Colon (tissue), 2 donors: Measurements from ENCODE around the gene ANLN.
"Not testable (repeated sequence)": the region's sequence is repeated elsewhere in the genome, so short reads cannot be mapped to it uniquely, and the experiment has no call there.

Experiments
- FAIRE-seq: peaks from 2 replicates; lab custom pipeline; 2012; peaks lifted over from hg19 to GRCh38; lab: Jason Lieb, UNC
- donor health status: control.
- donor health status: control.

The ANLN gene

GRCh38 chr7:36389371-36390198 is at the start of gene ANLN:
Gene ANLN (plus strand): TSS chr7:36389862. CDS start chr7:36390027, 165 bp downstream.
- FAIRE-seq = no peak

GRCh38 chr7:36343548-36343947 is 46.1 kb upstream of the ANLN start:
- FAIRE-seq = no peak

GRCh38 chr7:36344622-36345021 is 45.0 kb upstream of the ANLN start:
- no peak for FAIRE-seq

GRCh38 chr7:36346260-36346831 is 43.3 kb upstream of the ANLN start:
- no peak for FAIRE-seq

GRCh38 chr7:36348256-36348655 is 41.4 kb upstream of the ANLN start:
- no peak for FAIRE-seq

GRCh38 chr7:36348771-36349170 is 40.9 kb upstream of the ANLN start:
- no peak for FAIRE-seq

GRCh38 chr7:36349626-36350025 is 40.0 kb upstream of the ANLN start:
- no peak for FAIRE-seq

- no peak for FAIRE-seq
Measured at GRCh38 chr7:36355490-36355889, 34.2 kb upstream of the ANLN start.

- FAIRE-seq = no peak
Measured at GRCh38 chr7:36357054-36357453, 32.6 kb upstream of the ANLN start.

- no peak for FAIRE-seq
Measured at GRCh38 chr7:36358589-36358988, 31.1 kb upstream of the ANLN start.

- no peak for FAIRE-seq
Measured at GRCh38 chr7:36360244-36360643, 29.4 kb upstream of the ANLN start.

- FAIRE-seq = no peak
Measured at GRCh38 chr7:36361227-36361626, 28.4 kb upstream of the ANLN start.

GRCh38 chr7:36363515-36363914 is 26.1 kb upstream of the ANLN start:
- FAIRE-seq = no peak

- no peak for FAIRE-seq
Measured at GRCh38 chr7:36366005-36366717, 23.5 kb upstream of the ANLN start.

GRCh38 chr7:36366718-36367560 is 22.7 kb upstream of the ANLN start:
- FAIRE-seq = no peak

GRCh38 chr7:36367561-36368077 is 22.0 kb upstream of the ANLN start:
- FAIRE-seq = no peak

- no peak for FAIRE-seq
Measured at GRCh38 chr7:36368496-36368895, 21.2 kb upstream of the ANLN start.

GRCh38 chr7:36369171-36369570 is 20.5 kb upstream of the ANLN start:
- FAIRE-seq = no peak

GRCh38 chr7:36370046-36370445 is 19.6 kb upstream of the ANLN start:
- no peak for FAIRE-seq

GRCh38 chr7:36372156-36372555 is 17.5 kb upstream of the ANLN start:
- FAIRE-seq = no peak

GRCh38 chr7:36378555-36378954 is 11.1 kb upstream of the ANLN start:
- not testable (repeated sequence) for FAIRE-seq
